HFFc6 (cell line): ENCODE measurements around the gene TFAP2D. TPM values are rescaled to one million over a fixed set of nuclear protein-coding genes. Genes with fewer than 3 reads are reported as not detected.

Source experiments
- DNase-seq: peaks from one replicate; pipeline ENCODE4 v3.0.0-alpha.2; 2018
- H3K27ac Mint-ChIP-seq: 2 replicates; pipeline ENCODE4 v1.8.0; 2020; ENCODE audit warnings: mild to moderate bottlenecking, mixed read lengths
- H3K27me3 Mint-ChIP-seq: 2 replicates; pipeline ENCODE4 v1.8.0; 2021; ENCODE audit warnings: mild to moderate bottlenecking, moderate library complexity, mixed read lengths; ENCODE audit not compliant: insufficient read depth
- H3K36me3 Mint-ChIP-seq: 2 replicates; pipeline ENCODE4 v1.8.0; 2021; ENCODE audit warnings: low read depth, mixed read lengths
- H3K4me1 Mint-ChIP-seq: 2 replicates; pipeline ENCODE4 v1.8.0; 2020; ENCODE audit warnings: low read depth, mixed read lengths
- H3K4me3 Mint-ChIP-seq: 2 replicates; pipeline ENCODE4 v1.8.0; 2020; ENCODE audit warnings: mild to moderate bottlenecking, moderate library complexity, mixed read lengths
- H3K9me3 Mint-ChIP-seq: 2 replicates; pipeline ENCODE4 v1.8.0; 2020; ENCODE audit warnings: mild to moderate bottlenecking, mixed read lengths
- total RNA-seq, 6 experiments: library from RNA; stranded (reverse); fragmentation: NEBNext Ultra II Directional; extraction: Animal tissue kit (Norgen Biotek cat#: 25700); gene quantifications; 2 replicates in 1 of 6; 3 replicates in 5 of 6; pipeline ENCODE4 v1.2.3, GENCODE V29; 2021
- TF ChIP-seq, protein P1 (sequence below): fragments of 200-600 bp; sonication (generic); IDR thresholded peaks from 2 replicates; pipeline ENCODE4 v1.5.0; 2021; ENCODE audit warnings: antibody characterized with exemption, mild to moderate bottlenecking

TFAP2D gene
- total RNA-seq, 6 experiments from 2014 or later = not detected

DNA sequence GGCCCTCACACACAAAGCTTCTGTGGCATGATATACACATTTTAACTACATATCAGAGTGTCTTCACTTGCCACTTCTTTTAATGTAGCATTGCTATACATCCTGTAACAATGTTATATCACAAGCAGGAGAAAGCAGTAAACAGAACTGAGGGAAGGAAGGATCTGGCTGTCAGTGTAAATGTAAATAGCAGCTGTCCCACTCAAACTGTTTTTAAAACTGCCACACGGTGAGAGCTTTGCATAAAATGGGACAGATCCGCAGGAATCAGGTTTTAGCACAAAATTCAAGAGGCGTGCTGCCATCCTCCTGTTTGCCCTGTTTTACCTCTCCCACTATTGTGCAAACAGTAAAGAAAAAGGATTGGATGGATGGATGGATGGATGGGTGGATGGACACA, 28.8 kb downstream of the TFAP2D start:
- H3K9me3 Mint-ChIP-seq = peaks cover 34% of the 10 kb centered on the region
- H3K27me3 Mint-ChIP-seq = no peaks in the 10 kb centered on the region
- no peak for DNase-seq
- H3K27ac Mint-ChIP-seq = no peak overlapping the region
- no peak overlapping the region for H3K4me3 Mint-ChIP-seq
- no peaks in the 10 kb centered on the region for H3K36me3 Mint-ChIP-seq
- H3K4me1 Mint-ChIP-seq = no peaks in the 10 kb centered on the region
- TF ChIP-seq, protein P1, sequence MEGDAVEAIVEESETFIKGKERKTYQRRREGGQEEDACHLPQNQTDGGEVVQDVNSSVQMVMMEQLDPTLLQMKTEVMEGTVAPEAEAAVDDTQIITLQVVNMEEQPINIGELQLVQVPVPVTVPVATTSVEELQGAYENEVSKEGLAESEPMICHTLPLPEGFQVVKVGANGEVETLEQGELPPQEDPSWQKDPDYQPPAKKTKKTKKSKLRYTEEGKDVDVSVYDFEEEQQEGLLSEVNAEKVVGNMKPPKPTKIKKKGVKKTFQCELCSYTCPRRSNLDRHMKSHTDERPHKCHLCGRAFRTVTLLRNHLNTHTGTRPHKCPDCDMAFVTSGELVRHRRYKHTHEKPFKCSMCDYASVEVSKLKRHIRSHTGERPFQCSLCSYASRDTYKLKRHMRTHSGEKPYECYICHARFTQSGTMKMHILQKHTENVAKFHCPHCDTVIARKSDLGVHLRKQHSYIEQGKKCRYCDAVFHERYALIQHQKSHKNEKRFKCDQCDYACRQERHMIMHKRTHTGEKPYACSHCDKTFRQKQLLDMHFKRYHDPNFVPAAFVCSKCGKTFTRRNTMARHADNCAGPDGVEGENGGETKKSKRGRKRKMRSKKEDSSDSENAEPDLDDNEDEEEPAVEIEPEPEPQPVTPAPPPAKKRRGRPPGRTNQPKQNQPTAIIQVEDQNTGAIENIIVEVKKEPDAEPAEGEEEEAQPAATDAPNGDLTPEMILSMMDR = no peak

DNA sequence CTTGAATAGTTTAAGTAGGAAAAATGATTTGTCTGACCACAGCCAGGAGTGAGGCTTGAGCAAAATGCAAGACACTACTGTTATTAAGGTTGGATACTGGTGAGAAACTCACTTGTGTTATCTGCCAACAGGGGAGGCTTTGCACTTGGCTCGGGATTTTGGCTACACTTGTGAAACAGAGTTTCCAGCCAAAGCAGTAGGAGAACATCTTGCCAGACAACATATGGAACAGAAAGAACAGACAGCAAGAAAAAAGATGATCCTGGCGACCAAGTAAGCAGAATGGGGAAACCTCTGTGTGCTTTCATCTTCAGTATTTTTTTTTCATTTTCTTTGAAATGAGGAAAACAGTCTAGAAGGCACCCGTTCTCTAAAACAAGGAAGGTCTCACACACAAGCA, 31.6 kb downstream of the TFAP2D start:
- Mint-ChIP-seq H3K4me3 (no peak overlapping the region), H3K36me3 (no peaks in the 10 kb centered on the region), H3K27me3 (no peaks in the 10 kb centered on the region)

DNA sequence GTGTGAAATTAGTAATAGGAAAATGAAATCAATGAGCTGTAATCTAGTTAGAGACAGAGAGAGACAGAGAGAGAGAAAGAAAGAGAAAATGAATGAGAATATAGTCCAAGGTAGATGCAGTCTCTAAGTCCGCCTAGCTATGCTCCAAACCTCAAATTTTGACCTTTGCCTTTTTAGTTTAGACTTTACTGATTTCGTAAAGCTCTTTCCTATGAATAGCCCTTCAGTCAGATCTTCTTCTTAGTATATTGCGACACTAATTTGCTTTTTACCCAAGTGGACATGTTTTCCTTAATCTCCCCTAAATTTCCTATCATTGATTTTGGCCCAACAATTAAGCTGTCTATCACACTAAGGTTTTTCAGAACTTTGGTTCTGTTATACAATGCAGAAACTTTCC, 49.5 kb downstream of the TFAP2D start:
- H3K4me3 Mint-ChIP-seq = no peak overlapping the region
- TF ChIP-seq, protein P1 = no peak
- no peaks in the 10 kb centered on the region for H3K4me1 Mint-ChIP-seq
- DNase-seq = no peak
- peaks cover 27% of the 10 kb centered on the region for H3K9me3 Mint-ChIP-seq
- no peaks in the 10 kb centered on the region for H3K36me3 Mint-ChIP-seq
- no peaks in the 10 kb centered on the region for H3K27me3 Mint-ChIP-seq
- H3K27ac Mint-ChIP-seq = no peak overlapping the region

More for the DNA sequence above, 31.6 kb downstream of the TFAP2D start:
- no peak for DNase-seq
- peaks cover 30% of the 10 kb centered on the region for H3K9me3 Mint-ChIP-seq
- TF ChIP-seq, protein P1 = no peak
- H3K4me1 Mint-ChIP-seq = no peaks in the 10 kb centered on the region
- no peak overlapping the region for H3K27ac Mint-ChIP-seq

DNA sequence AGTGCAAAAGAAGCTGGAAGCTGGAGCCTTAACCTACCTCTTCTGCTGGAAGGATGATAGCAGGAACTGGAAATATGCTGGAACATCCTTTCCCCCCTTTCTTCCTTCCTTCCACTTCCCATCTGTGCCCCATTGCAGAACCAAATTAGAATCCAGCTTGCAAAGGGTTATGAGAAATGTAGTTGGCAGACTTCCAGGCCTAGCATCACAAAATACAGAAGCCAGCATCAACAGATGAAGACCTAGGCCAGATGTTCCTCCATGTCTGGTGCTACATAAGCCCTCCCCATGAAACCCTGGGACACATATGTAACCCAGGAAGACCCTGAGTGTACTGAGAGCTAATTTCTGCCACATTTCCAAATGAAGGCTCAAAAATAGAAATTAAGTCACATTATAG, 65.4 kb downstream of the TFAP2D start:
- no peaks in the 10 kb centered on the region for H3K4me1 Mint-ChIP-seq
- H3K27me3 Mint-ChIP-seq = no peaks in the 10 kb centered on the region; the same call in 1 of the 2 replicates
- H3K27ac Mint-ChIP-seq = no peak overlapping the region

DNA sequence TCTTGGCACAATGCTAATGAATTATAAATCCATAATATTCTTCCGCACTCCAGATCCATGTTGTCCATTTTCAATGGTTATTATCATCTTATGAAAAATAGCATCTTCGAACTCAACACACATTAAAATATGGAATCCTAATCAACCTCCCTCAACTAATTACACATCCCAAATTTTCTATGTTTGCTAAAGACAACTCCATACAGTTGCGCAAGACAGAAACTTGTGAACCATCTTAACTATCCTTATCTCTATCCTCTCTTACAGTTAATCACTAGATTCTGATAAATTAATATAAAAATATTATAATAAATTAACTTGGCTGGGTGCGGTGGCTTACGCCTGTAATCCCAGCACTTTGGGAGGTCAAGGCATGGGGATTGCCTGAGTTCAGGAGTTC, 67.1 kb downstream of the TFAP2D start:
- no peaks in the 10 kb centered on the region for H3K36me3 Mint-ChIP-seq
- no peaks in the 10 kb centered on the region; the same call in 1 of the 2 replicates for H3K27me3 Mint-ChIP-seq
- peaks cover 9% of the 10 kb centered on the region for H3K9me3 Mint-ChIP-seq
- H3K4me1 Mint-ChIP-seq = no peaks in the 10 kb centered on the region
- no peak overlapping the region for H3K27ac Mint-ChIP-seq
- H3K4me3 Mint-ChIP-seq = no peak overlapping the region
- TF ChIP-seq, protein P1 = no peak
- no peak for DNase-seq

More for the DNA sequence above, 65.4 kb downstream of the TFAP2D start:
- H3K36me3 Mint-ChIP-seq = no peaks in the 10 kb centered on the region
- H3K4me3 Mint-ChIP-seq = no peak overlapping the region
- TF ChIP-seq, protein P1 = no peak
- H3K9me3 Mint-ChIP-seq = peaks cover 12% of the 10 kb centered on the region
- DNase-seq = no peak

DNA sequence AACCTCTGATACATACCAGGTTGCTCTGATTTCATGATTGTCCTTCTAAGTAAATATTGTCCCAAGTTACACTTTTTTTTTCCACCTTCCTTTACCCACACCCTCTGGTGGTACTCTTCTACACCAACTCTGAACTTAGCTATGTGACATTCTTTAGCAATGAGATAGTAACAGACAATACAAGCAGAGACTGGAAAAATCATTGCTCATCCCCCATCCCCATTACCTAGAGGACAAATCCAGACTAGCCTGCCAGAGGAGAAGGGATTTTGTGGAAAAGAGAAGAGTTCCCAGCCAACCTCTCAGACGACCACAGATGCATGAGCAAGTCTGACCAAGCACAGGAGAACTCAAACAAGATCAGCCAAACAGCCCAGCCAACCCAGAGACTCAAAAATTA, 72.6 kb downstream of the TFAP2D start:
- Mint-ChIP-seq H3K4me3 (no peak overlapping the region), H3K4me1 (no peaks in the 10 kb centered on the region), H3K36me3 (no peaks in the 10 kb centered on the region), H3K27ac (no peak overlapping the region), H3K9me3 (peaks cover 9% of the 10 kb centered on the region; the same call in 1 of the 2 replicates), H3K27me3 (no peaks in the 10 kb centered on the region; the same call in 1 of the 2 replicates)
- TF ChIP-seq, protein P1 = no peak
- DNase-seq = no peak
